NT2/D1 (cell line): ENCODE results near the gene SYNE2.

Experiments used
- SUZ12 ChIP-seq: IDR thresholded peaks from 2 replicates; pipeline ENCODE4 v1.6.1; 2011; ENCODE audit not compliant: insufficient read length, insufficient read depth; ENCODE audit errors: extremely low read depth
- ZNF274 ChIP-seq: IDR thresholded peaks from 2 replicates; pipeline ENCODE4 v1.6.1; 2011; ENCODE audit warnings: mild to moderate bottlenecking, low read depth, low read length

DNA sequence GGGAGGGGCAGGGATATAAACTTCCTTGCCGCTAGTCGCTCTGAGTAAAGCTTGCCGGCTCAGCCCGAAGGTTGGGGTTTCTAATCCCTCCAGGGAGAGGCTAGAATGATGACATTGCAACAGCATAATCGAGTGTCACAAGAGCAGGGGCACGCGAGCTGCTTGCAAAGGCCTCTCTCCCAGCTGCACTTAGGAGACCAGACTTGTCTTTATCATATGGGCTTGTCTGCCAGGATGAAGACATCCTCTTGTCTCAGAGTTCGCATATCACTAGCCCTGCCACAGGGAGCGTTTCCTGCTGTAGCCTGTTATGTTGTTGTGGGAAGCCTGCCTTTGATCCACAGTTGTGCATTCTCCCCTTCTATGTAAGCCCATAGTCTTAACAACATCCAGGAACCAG lies 261.4 kb downstream of the SYNE2 start:
- TF ChIP-seq ZNF274 (no peak), SUZ12 (no peak)
